Natural killer cell (primary cell): Measurements from ENCODE around the gene BSG. TPM values are rescaled to one million over a fixed set of nuclear protein-coding genes. Genes with fewer than 3 reads are reported as not detected.

Experiments
- ATAC-seq, 3 donors: fragments of 150-1000 bp in 2 of 3; fragments of 200-7000 bp in 1 of 3; cut with Tn5 transposase; 1 replicate in 1 of 3; 2 replicates in 2 of 3; pipeline ENCODE4 v1.10.0; 2021; ENCODE audit warnings: mild to moderate bottlenecking in 2 of 3, moderate library complexity in 2 of 3
- DNase-seq, 2 donors: peaks; one replicate each; pipeline versions ENCODE4 v3.0.0 to v3.0.0-alpha.2; 2013 to 2021; ENCODE audit warnings: mixed read lengths in 1 of 2
- H3K27ac ChIP-seq: one replicate; pipeline ENCODE4 v1.5.1; 2013; ENCODE audit warnings: mild to moderate bottlenecking, low read length
- H3K27me3 ChIP-seq: one replicate; pipeline ENCODE4 v1.6.1; 2013; ENCODE audit warnings: low read length; ENCODE audit not compliant: control insufficient read depth, insufficient read depth
- H3K36me3 ChIP-seq: one replicate; pipeline ENCODE4 v1.6.1; 2013; ENCODE audit warnings: low read length; ENCODE audit not compliant: control insufficient read depth, insufficient read depth
- H3K4me1 ChIP-seq: one replicate; pipeline ENCODE4 v1.6.1; 2013; ENCODE audit warnings: low read length; ENCODE audit not compliant: control insufficient read depth, insufficient read depth
- H3K4me3 ChIP-seq: one replicate; pipeline ENCODE4 v1.5.1; 2013; ENCODE audit warnings: low read length
- H3K9me3 ChIP-seq: one replicate; pipeline ENCODE4 v1.6.1; 2013; ENCODE audit warnings: low read length; ENCODE audit not compliant: control insufficient read depth, insufficient read depth
- H3K27ac Mint-ChIP-seq, 2 donors: one replicate each; pipeline ENCODE4 v1.8.0; 2022; ENCODE audit warnings: mild to moderate bottlenecking in 2 of 2, mixed read lengths in 2 of 2, moderate library complexity in 1 of 2
- H3K27me3 Mint-ChIP-seq, 2 donors: one replicate each; pipeline ENCODE4 v1.8.0; 2022; ENCODE audit warnings: low read depth in 2 of 2, mixed read lengths in 2 of 2
- H3K36me3 Mint-ChIP-seq: one replicate; pipeline ENCODE4 v1.8.0; 2022; ENCODE audit warnings: mixed read lengths
- H3K4me1 Mint-ChIP-seq, 2 donors: one replicate each; pipeline ENCODE4 v1.8.0; 2022; ENCODE audit warnings: mixed read lengths in 2 of 2
- H3K4me3 Mint-ChIP-seq: one replicate; pipeline ENCODE4 v1.8.0; 2022; ENCODE audit warnings: mild to moderate bottlenecking, moderate library complexity, mixed read lengths
- H3K9me3 Mint-ChIP-seq, 2 donors: one replicate each; pipeline ENCODE4 v1.8.0; 2022; ENCODE audit warnings: mixed read lengths in 2 of 2
- CTCF ChIP-seq: fragments of 200-600 bp; IDR thresholded peaks from one replicate; pipeline ENCODE4 v1.8.0; 2022; ENCODE audit warnings: antibody characterized with exemption
- WGBS: methylation state at CpG from one replicate; pipeline ENCODE4 v1.1.7; 2013; ENCODE audit warnings: missing lambda C conversion rate; ENCODE audit not compliant: insufficient coverage; 5-methylcytosine and 5-hydroxymethylcytosine counted together
- intact Hi-C: fragments of 100-400 bp; cut with micrococcal nuclease; formaldehyde crosslinking; loops from one replicate; pipeline ENCODE4 v1.14.2; 2022
- total RNA-seq, 4 donors: library from RNA; stranded (reverse); fragments of 120-200 nt in 1 of 4; gene quantifications; one replicate each; pipeline versions ENCODE4 v1.2.3 to v1.2.4, GENCODE V29; 2013 to 2022

The BSG gene
- total RNA-seq, 3 donors from 2014 or later (not counting 1 experiment from before 2014, with no cell fraction given): 229 to 248 (median 236) TPM

- Mint-ChIP-seq H3K27me3 (peaks cover 0 to 4% of the 10 kb centered on the region in 2 donors), H3K4me3 (peak overlapping the region; percentile 37), H3K4me1 (peaks cover 5 to 12% of the 10 kb centered on the region in 2 donors), H3K36me3 (no peaks in the 10 kb centered on the region), H3K27ac (no peak overlapping the region), H3K9me3 (no peaks in the 10 kb centered on the region)
- ATAC-seq (peak; percentile 37 to 56 (median 49)), DNase-seq (peak in 1 of 2 donors; percentile 80)
- Histone ChIP-seq H3K27me3 (peaks cover 24% of the 10 kb centered on the region), H3K36me3 (peaks cover 3% of the 10 kb centered on the region), H3K9me3 (no peaks in the 10 kb centered on the region), H3K4me3 (no peak overlapping the region), H3K4me1 (peaks cover 35% of the 10 kb centered on the region), H3K27ac (no peak overlapping the region)
- WGBS: 8% methylated on average over 41 of the region's 41 CpGs
- no peak for TF ChIP-seq CTCF
- intact Hi-C loops: no loop called here
These were observed 15.8 kb downstream of the BSG start for GRCh38 chr19:588093-588740.

GRCh38 chr19:588741-589692, 16.6 kb downstream of the BSG start:
- WGBS: 21% methylated on average over 54 of the region's 54 CpGs
- Mint-ChIP-seq H3K4me3 (peak overlapping the region; percentile 56), H3K4me1 (peaks cover under 1 to 7% of the 10 kb centered on the region in 2 donors), H3K27me3 (peaks cover 0 to 4% of the 10 kb centered on the region in 2 donors), H3K36me3 (no peaks in the 10 kb centered on the region), H3K27ac (no peak overlapping the region), H3K9me3 (no peaks in the 10 kb centered on the region)
- ATAC-seq (no peak), DNase-seq (peak in 1 of 2 donors; percentile 45)
- peaks cover 24% of the 10 kb centered on the region for H3K27me3 ChIP-seq
- H3K4me3 ChIP-seq: no peak overlapping the region
- no peak overlapping the region for H3K27ac ChIP-seq
- no peaks in the 10 kb centered on the region for H3K9me3 ChIP-seq
- H3K36me3 ChIP-seq: no peaks in the 10 kb centered on the region
- H3K4me1 ChIP-seq: peaks cover 32% of the 10 kb centered on the region
- TF ChIP-seq CTCF: no peak
- intact Hi-C loops: no loop called here

GRCh38 chr19:589693-590395, 17.4 kb downstream of the BSG start, which contains the start of gene HCN2:
Gene HCN2 (plus strand): TSS chr19:589881. CDS start chr19:589946, 65 bp downstream.
- Histone ChIP-seq H3K27me3 (peaks cover 24% of the 10 kb centered on the region), H3K9me3 (no peaks in the 10 kb centered on the region), H3K4me3 (no peak within 1 kb of the TSS), H3K36me3 (no peaks in the 10 kb centered on the region), H3K4me1 (peaks cover 24% of the 10 kb centered on the region), H3K27ac (no peak within 1 kb of the TSS)
- H3K4me1 Mint-ChIP-seq: peaks cover 0 to 6% of the 10 kb centered on the region in 2 donors
- no peak within 1 kb of the TSS for H3K27ac Mint-ChIP-seq
- no peak for TF ChIP-seq CTCF
- intact Hi-C loops: no loop called here
- peak within 1 kb of the TSS; percentile 56 for H3K4me3 Mint-ChIP-seq
- DNase-seq (no peak), ATAC-seq (peak in 2 of 3 donors; percentile 36 to 40)
- H3K9me3 Mint-ChIP-seq: no peaks in the 10 kb centered on the region
- no peaks in the 10 kb centered on the region for H3K36me3 Mint-ChIP-seq
- under 1% methylated on average over 113 of the region's 132 CpGs for WGBS
- peaks cover 0 to 4% of the 10 kb centered on the region in 2 donors for H3K27me3 Mint-ChIP-seq
